Measurements from ENCODE around the gene SCNN1B. TPM values are rescaled to one million over a fixed set of nuclear protein-coding genes. Genes with fewer than 3 reads are reported as not detected.

Gene SCNN1B
- total RNA-seq, 1 donor from 2014 or later, result not detected

GRCh38 chr16:23354246-23354645 is 52.1 kb downstream of the SCNN1B start:
- H3K36me3 Mint-ChIP-seq (ENCODE audit: unreplicated experiment), result no peaks in the 10 kb centered on the region
- no peaks in the 10 kb centered on the region for H3K4me1 Mint-ChIP-seq (ENCODE audit: unreplicated experiment)
- no peaks in the 10 kb centered on the region for H3K9me3 Mint-ChIP-seq (ENCODE audit: unreplicated experiment)
- H3K27ac Mint-ChIP-seq (ENCODE audit: unreplicated experiment), result no peak overlapping the region
- TF ChIP-seq CTCF (IDR thresholded peaks at IDR 0.05), result no peak
- no peak for DNase-seq (ENCODE audit: extremely low spot score, unreplicated experiment)
- H3K27me3 Mint-ChIP-seq (ENCODE audit: unreplicated experiment), result no peaks in the 10 kb centered on the region
- no peak overlapping the region for H3K4me3 Mint-ChIP-seq (ENCODE audit: unreplicated experiment)

GRCh38 chr16:23355106-23355670 is 53.1 kb downstream of the SCNN1B start:
- H3K4me1 Mint-ChIP-seq (ENCODE audit: unreplicated experiment), result no peaks in the 10 kb centered on the region
- TF ChIP-seq CTCF (IDR thresholded peaks at IDR 0.05), result no peak
- H3K27me3 Mint-ChIP-seq (ENCODE audit: unreplicated experiment), result no peaks in the 10 kb centered on the region
- no peaks in the 10 kb centered on the region for H3K36me3 Mint-ChIP-seq (ENCODE audit: unreplicated experiment)
- H3K9me3 Mint-ChIP-seq (ENCODE audit: unreplicated experiment), result no peaks in the 10 kb centered on the region
- no peak overlapping the region for H3K27ac Mint-ChIP-seq (ENCODE audit: unreplicated experiment)
- no peak overlapping the region for H3K4me3 Mint-ChIP-seq (ENCODE audit: unreplicated experiment)
- DNase-seq (ENCODE audit: extremely low spot score, unreplicated experiment), result no peak

GRCh38 chr16:23356941-23357340 is 54.8 kb downstream of the SCNN1B start:
- no peak overlapping the region for H3K4me3 Mint-ChIP-seq (ENCODE audit: unreplicated experiment)

GRCh38 chr16:23357761-23358290 is 55.7 kb downstream of the SCNN1B start:
- no peak overlapping the region for H3K4me3 Mint-ChIP-seq (ENCODE audit: unreplicated experiment)
- no peaks in the 10 kb centered on the region for H3K36me3 Mint-ChIP-seq (ENCODE audit: unreplicated experiment)
- H3K27me3 Mint-ChIP-seq (ENCODE audit: unreplicated experiment), result no peaks in the 10 kb centered on the region
- H3K4me1 Mint-ChIP-seq (ENCODE audit: unreplicated experiment), result no peaks in the 10 kb centered on the region
- H3K27ac Mint-ChIP-seq (ENCODE audit: unreplicated experiment), result no peak overlapping the region
- no peak for DNase-seq (ENCODE audit: extremely low spot score, unreplicated experiment)
- TF ChIP-seq CTCF (IDR thresholded peaks at IDR 0.05), result no peak
- no peaks in the 10 kb centered on the region for H3K9me3 Mint-ChIP-seq (ENCODE audit: unreplicated experiment)

More at GRCh38 chr16:23356941-23357340, 54.8 kb downstream of the SCNN1B start:
- Mint-ChIP-seq H3K4me1 (ENCODE audit: unreplicated experiment) (no peaks in the 10 kb centered on the region), H3K27me3 (ENCODE audit: unreplicated experiment) (no peaks in the 10 kb centered on the region), H3K27ac (ENCODE audit: unreplicated experiment) (no peak overlapping the region), H3K9me3 (ENCODE audit: unreplicated experiment) (no peaks in the 10 kb centered on the region), H3K36me3 (ENCODE audit: unreplicated experiment) (no peaks in the 10 kb centered on the region)
- no peak for TF ChIP-seq CTCF (IDR thresholded peaks at IDR 0.05)
- no peak for DNase-seq (ENCODE audit: extremely low spot score, unreplicated experiment)

- H3K4me1 Mint-ChIP-seq (ENCODE audit: unreplicated experiment), result no peaks in the 10 kb centered on the region
- H3K4me3 Mint-ChIP-seq (ENCODE audit: unreplicated experiment), result no peak overlapping the region
- H3K27me3 Mint-ChIP-seq (ENCODE audit: unreplicated experiment), result no peaks in the 10 kb centered on the region
- H3K27ac Mint-ChIP-seq (ENCODE audit: unreplicated experiment), result no peak overlapping the region
- H3K9me3 Mint-ChIP-seq (ENCODE audit: unreplicated experiment), result no peaks in the 10 kb centered on the region
- no peaks in the 10 kb centered on the region for H3K36me3 Mint-ChIP-seq (ENCODE audit: unreplicated experiment)
- DNase-seq (ENCODE audit: extremely low spot score, unreplicated experiment), result no peak
- no peak for TF ChIP-seq CTCF (IDR thresholded peaks at IDR 0.05)
These were observed 57.1 kb downstream of the SCNN1B start for GRCh38 chr16:23359092-23359760.

Measured in osteocyte (in vitro differentiated cells).